Mesenchymal stem cell (in vitro differentiated cells and primary cell): ENCODE measurements around the gene HEATR5A.

Experiments used
- DNase-seq: peaks from one replicate; pipeline ENCODE4 v3.0.0-alpha.2; 2013
- H2AFZ ChIP-seq: one replicate; pipeline ENCODE4 v1.6.1; 2013; ENCODE audit warnings: low read depth, mild to moderate bottlenecking, control low read depth, inconsistent platforms, low read length, moderate library complexity
- H2AK5ac ChIP-seq: 2 replicates; pipeline ENCODE4 v1.6.1; 2013; ENCODE audit warnings: low read length, moderate library complexity, mild to moderate bottlenecking, inconsistent platforms; ENCODE audit not compliant: severe bottlenecking
- H2BK120ac ChIP-seq: one replicate; pipeline ENCODE4 v1.6.1; 2013; ENCODE audit warnings: low read depth, mild to moderate bottlenecking, inconsistent platforms, low read length, moderate library complexity
- H2BK12ac ChIP-seq, 2 experiments: one replicate each; pipeline ENCODE4 v1.6.1; 2013; ENCODE audit warnings: inconsistent platforms in 2 of 2, low read length in 2 of 2, mild to moderate bottlenecking in 2 of 2, moderate library complexity in 2 of 2, control low read depth in 1 of 2
- H2BK15ac ChIP-seq: one replicate; pipeline ENCODE4 v1.6.1; 2013; ENCODE audit warnings: mild to moderate bottlenecking, low read depth, inconsistent platforms; ENCODE audit not compliant: poor library complexity, severe bottlenecking
- H2BK5ac ChIP-seq: 2 replicates; pipeline ENCODE4 v1.6.1; 2013; ENCODE audit warnings: low read depth, mild to moderate bottlenecking, low read length, control low read depth, inconsistent platforms; ENCODE audit not compliant: poor library complexity, severe bottlenecking
- H3K14ac ChIP-seq, 2 experiments: one replicate each; pipeline ENCODE4 v1.6.1; 2013; ENCODE audit warnings: inconsistent platforms in 2 of 2, low read length in 2 of 2, control low read depth in 1 of 2, mild to moderate bottlenecking in 1 of 2, moderate library complexity in 1 of 2
- H3K18ac ChIP-seq, 2 experiments: one replicate each; pipeline ENCODE4 v1.6.1; 2013; ENCODE audit warnings: inconsistent platforms in 2 of 2, low read length in 2 of 2, control low read depth in 1 of 2, low read depth in 1 of 2, mild to moderate bottlenecking in 1 of 2
- H3K23ac ChIP-seq, 2 experiments: one replicate each; pipeline ENCODE4 v1.6.1; 2013; ENCODE audit warnings: inconsistent platforms in 2 of 2, low read length in 2 of 2, mild to moderate bottlenecking in 2 of 2, moderate library complexity in 2 of 2, control low read depth in 1 of 2
- H3K27ac ChIP-seq: 2 replicates; pipeline ENCODE4 v1.5.1; 2013; ENCODE audit warnings: mild to moderate bottlenecking, moderate library complexity, low read length, control low read depth, inconsistent platforms; ENCODE audit not compliant: poor library complexity, severe bottlenecking
- H3K27me3 ChIP-seq, 2 experiments: 2 replicates each; pipeline versions ENCODE4 v1.6.1 to v1.7.0; 2013; ENCODE audit warnings: low read length in 2 of 2, mild to moderate bottlenecking in 2 of 2, moderate library complexity in 2 of 2, control low read depth in 1 of 2, inconsistent platforms in 1 of 2; ENCODE audit not compliant: control insufficient read depth in 1 of 2, insufficient read depth in 1 of 2
- H3K36me3 ChIP-seq, 2 experiments: 2 replicates each; pipeline versions ENCODE4 v1.6.1 to v1.7.0; 2013; ENCODE audit warnings: low read length in 2 of 2, control low read depth in 1 of 2, inconsistent platforms in 1 of 2, low read depth in 1 of 2, mild to moderate bottlenecking in 1 of 2; ENCODE audit not compliant: insufficient read depth in 2 of 2, control insufficient read depth in 1 of 2
- H3K4ac ChIP-seq, 2 experiments: one replicate each; pipeline ENCODE4 v1.6.1; 2013; ENCODE audit warnings: inconsistent platforms in 2 of 2, low read length in 2 of 2, mild to moderate bottlenecking in 2 of 2, moderate library complexity in 2 of 2, control low read depth in 1 of 2, low read depth in 1 of 2
- H3K4me1 ChIP-seq: 2 replicates; pipeline ENCODE4 v1.6.1; 2013; ENCODE audit warnings: low read depth, low read length, control low read depth; ENCODE audit not compliant: control insufficient read depth, insufficient read depth
- H3K4me2 ChIP-seq: 2 replicates; pipeline ENCODE4 v1.6.1; 2013; ENCODE audit warnings: low read length, mild to moderate bottlenecking, inconsistent platforms; ENCODE audit not compliant: poor library complexity, severe bottlenecking
- H3K4me3 ChIP-seq, 2 experiments: 2 replicates each; pipeline versions ENCODE4 v1.5.1 to v1.7.0; 2013; ENCODE audit warnings: low read length in 2 of 2, mild to moderate bottlenecking in 2 of 2, control low read depth in 1 of 2, low read depth in 1 of 2; ENCODE audit not compliant: insufficient read depth in 1 of 2
- H3K79me1 ChIP-seq: replicated peaks from 2 replicates; pipeline ENCODE4 v1.6.1; 2013; ENCODE audit warnings: mild to moderate bottlenecking, control low read depth, low read length, inconsistent platforms; ENCODE audit not compliant: poor library complexity, severe bottlenecking
- H3K9ac ChIP-seq: 2 replicates; pipeline ENCODE4 v1.7.0; 2013; ENCODE audit warnings: mild to moderate bottlenecking, low read length, moderate library complexity
- H3K9me3 ChIP-seq: 2 replicates; pipeline ENCODE4 v1.7.0; 2013; ENCODE audit warnings: mild to moderate bottlenecking, low read length; ENCODE audit not compliant: control insufficient read depth
- H4K8ac ChIP-seq: one replicate; pipeline ENCODE4 v1.6.1; 2013; ENCODE audit warnings: inconsistent platforms, mild to moderate bottlenecking, low read length, moderate library complexity
- H4K91ac ChIP-seq: one replicate; pipeline ENCODE4 v1.6.1; 2013; ENCODE audit warnings: mild to moderate bottlenecking, low read length, inconsistent platforms
- WGBS: methylation state at CpG from one replicate; pipeline ENCODE4 v1.1.7; 2013; ENCODE audit warnings: mixed read lengths; 5-methylcytosine and 5-hydroxymethylcytosine counted together

Gene HEATR5A

GRCh38 chr14:31360919-31361662, 59.3 kb downstream of the HEATR5A start:
- H3K36me3 ChIP-seq = peaks cover 13 to 58% of the 10 kb centered on the region in 2 experiments
- H2BK5ac ChIP-seq = no peak overlapping the region
- H2AFZ ChIP-seq = no peak overlapping the region
- H3K27me3 ChIP-seq = no peaks in the 10 kb centered on the region
- H3K9me3 ChIP-seq = no peaks in the 10 kb centered on the region
- no peak overlapping the region for H3K4me3 ChIP-seq
- no peak overlapping the region for H3K4me2 ChIP-seq
- no peak overlapping the region for H2AK5ac ChIP-seq
- no peak overlapping the region for H2BK12ac ChIP-seq
- H4K91ac ChIP-seq = no peak overlapping the region
- peak overlapping the region; percentile 81 for H3K9ac ChIP-seq
- DNase-seq = peak; percentile 17
- H3K4ac ChIP-seq = no peak overlapping the region
- H4K8ac ChIP-seq = no peak overlapping the region
- H3K23ac ChIP-seq = no peak overlapping the region
- no peak overlapping the region for H3K18ac ChIP-seq
- H3K79me1 ChIP-seq = peaks cover 1% of the 10 kb centered on the region
- WGBS = no CpG with 5 or more reads among the region's 3 CpGs
- H3K27ac ChIP-seq = no peak overlapping the region
- no peak overlapping the region for H2BK120ac ChIP-seq
- H3K4me1 ChIP-seq = peaks cover 2% of the 10 kb centered on the region
- H3K14ac ChIP-seq = no peak overlapping the region
- H2BK15ac ChIP-seq = no peak overlapping the region

DNA sequence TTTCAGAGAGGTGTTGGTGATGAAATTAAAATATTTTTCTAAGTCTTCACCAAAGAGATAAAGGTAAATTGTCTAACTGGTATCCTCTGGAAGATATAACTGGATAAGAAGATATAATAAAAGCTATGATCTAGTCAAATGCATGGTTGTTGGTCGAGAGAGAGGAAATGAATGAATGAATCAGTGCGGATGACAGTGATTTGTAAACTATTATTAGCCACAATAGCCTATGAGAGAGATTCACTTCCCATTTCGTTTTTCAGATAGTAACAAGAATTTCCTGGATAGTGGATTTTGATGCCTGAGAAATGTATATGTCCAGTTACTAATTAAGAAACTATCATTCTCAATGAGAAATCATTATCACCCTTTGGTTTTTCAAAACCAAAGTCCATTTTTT, 63.1 kb downstream of the HEATR5A start:
- no peak overlapping the region for H2BK12ac ChIP-seq
- H2BK5ac ChIP-seq = no peak overlapping the region
- no peak overlapping the region for H3K18ac ChIP-seq
- H3K14ac ChIP-seq = no peak overlapping the region
- H3K27me3 ChIP-seq = no peaks in the 10 kb centered on the region
- no peak overlapping the region for H3K4me2 ChIP-seq
- H3K27ac ChIP-seq = no peak overlapping the region
- H2BK15ac ChIP-seq = no peak overlapping the region
- no peak overlapping the region for H3K23ac ChIP-seq
- 60% methylated on average over 1 of the region's 3 CpGs for WGBS
- H2BK120ac ChIP-seq = no peak overlapping the region
- no peak overlapping the region for H3K4ac ChIP-seq
- no peaks in the 10 kb centered on the region for H3K4me1 ChIP-seq
- peaks cover 1% of the 10 kb centered on the region for H3K79me1 ChIP-seq
- no peaks in the 10 kb centered on the region for H3K9me3 ChIP-seq
- H3K4me3 ChIP-seq = no peak overlapping the region
- no peak overlapping the region for H4K91ac ChIP-seq
- no peak overlapping the region for H2AK5ac ChIP-seq
- H3K9ac ChIP-seq = peak overlapping the region; percentile 49
- no peak for DNase-seq
- H4K8ac ChIP-seq = no peak overlapping the region
- peaks cover 4 to 43% of the 10 kb centered on the region in 2 experiments for H3K36me3 ChIP-seq
- H2AFZ ChIP-seq = no peak overlapping the region

DNA sequence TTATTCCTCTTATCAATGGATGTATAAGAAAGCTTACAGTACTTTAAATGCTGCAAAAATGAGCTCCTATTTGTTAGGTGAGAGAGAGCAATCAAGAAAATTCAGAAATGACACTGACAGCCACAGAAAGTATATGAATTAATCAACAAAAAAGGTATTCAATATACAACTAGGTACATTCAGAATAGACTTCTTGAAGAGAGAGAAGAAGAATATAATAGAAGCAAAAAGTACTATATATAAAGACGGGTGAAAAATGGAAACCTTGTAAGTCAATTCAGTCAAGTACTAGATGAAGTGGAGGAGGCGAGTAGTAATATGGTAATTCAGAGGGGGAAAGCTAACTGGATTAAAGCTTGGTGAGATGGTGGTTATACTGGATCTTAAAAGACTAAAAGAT, 74.3 kb downstream of the HEATR5A start:
- no peaks in the 10 kb centered on the region for H3K79me1 ChIP-seq
- WGBS = 97% methylated on average over 2 of the region's 2 CpGs
- H3K4me1 ChIP-seq = peaks cover 1% of the 10 kb centered on the region
- H2AFZ ChIP-seq = no peak overlapping the region
- DNase-seq = no peak
- no peak overlapping the region for H3K4ac ChIP-seq
- H3K18ac ChIP-seq = no peak overlapping the region
- H4K8ac ChIP-seq = no peak overlapping the region
- no peak overlapping the region for H2BK5ac ChIP-seq
- H2AK5ac ChIP-seq = no peak overlapping the region
- H2BK120ac ChIP-seq = no peak overlapping the region
- no peaks in the 10 kb centered on the region for H3K27me3 ChIP-seq
- H3K14ac ChIP-seq = no peak overlapping the region
- H3K4me2 ChIP-seq = no peak overlapping the region
- no peak overlapping the region for H2BK15ac ChIP-seq
- no peak overlapping the region for H4K91ac ChIP-seq
- H3K9ac ChIP-seq = no peak overlapping the region
- no peak overlapping the region for H2BK12ac ChIP-seq
- no peak overlapping the region for H3K4me3 ChIP-seq
- H3K9me3 ChIP-seq = no peaks in the 10 kb centered on the region
- H3K23ac ChIP-seq = no peak overlapping the region
- no peak overlapping the region for H3K27ac ChIP-seq
- H3K36me3 ChIP-seq = peaks cover 6 to 88% of the 10 kb centered on the region in 2 experiments

- no peak overlapping the region for H2BK120ac ChIP-seq
- peaks cover 6 to 62% of the 10 kb centered on the region in 2 experiments for H3K36me3 ChIP-seq
- H3K9ac ChIP-seq = no peak overlapping the region
- no peak overlapping the region for H3K4me3 ChIP-seq
- no peaks in the 10 kb centered on the region for H3K27me3 ChIP-seq
- WGBS = 100% methylated on average over 2 of the region's 3 CpGs
- H3K4ac ChIP-seq = no peak overlapping the region
- no peak overlapping the region for H4K91ac ChIP-seq
- no peak overlapping the region for H3K14ac ChIP-seq
- H3K9me3 ChIP-seq = no peaks in the 10 kb centered on the region
- H3K4me1 ChIP-seq = peaks cover 1% of the 10 kb centered on the region
- H3K18ac ChIP-seq = no peak overlapping the region
- H2BK5ac ChIP-seq = no peak overlapping the region
- H3K79me1 ChIP-seq = no peaks in the 10 kb centered on the region
- H3K4me2 ChIP-seq = no peak overlapping the region
- H2AK5ac ChIP-seq = no peak overlapping the region
- no peak overlapping the region for H2BK12ac ChIP-seq
- no peak overlapping the region for H3K23ac ChIP-seq
- no peak overlapping the region for H3K27ac ChIP-seq
- no peak overlapping the region for H2AFZ ChIP-seq
- DNase-seq = no peak
- no peak overlapping the region for H4K8ac ChIP-seq
- H2BK15ac ChIP-seq = no peak overlapping the region
These were observed 79.1 kb downstream of the HEATR5A start for GRCh38 chr14:31341280-31341679.
